ENCODE results near the gene DDC.

Gene DDC

DNA sequence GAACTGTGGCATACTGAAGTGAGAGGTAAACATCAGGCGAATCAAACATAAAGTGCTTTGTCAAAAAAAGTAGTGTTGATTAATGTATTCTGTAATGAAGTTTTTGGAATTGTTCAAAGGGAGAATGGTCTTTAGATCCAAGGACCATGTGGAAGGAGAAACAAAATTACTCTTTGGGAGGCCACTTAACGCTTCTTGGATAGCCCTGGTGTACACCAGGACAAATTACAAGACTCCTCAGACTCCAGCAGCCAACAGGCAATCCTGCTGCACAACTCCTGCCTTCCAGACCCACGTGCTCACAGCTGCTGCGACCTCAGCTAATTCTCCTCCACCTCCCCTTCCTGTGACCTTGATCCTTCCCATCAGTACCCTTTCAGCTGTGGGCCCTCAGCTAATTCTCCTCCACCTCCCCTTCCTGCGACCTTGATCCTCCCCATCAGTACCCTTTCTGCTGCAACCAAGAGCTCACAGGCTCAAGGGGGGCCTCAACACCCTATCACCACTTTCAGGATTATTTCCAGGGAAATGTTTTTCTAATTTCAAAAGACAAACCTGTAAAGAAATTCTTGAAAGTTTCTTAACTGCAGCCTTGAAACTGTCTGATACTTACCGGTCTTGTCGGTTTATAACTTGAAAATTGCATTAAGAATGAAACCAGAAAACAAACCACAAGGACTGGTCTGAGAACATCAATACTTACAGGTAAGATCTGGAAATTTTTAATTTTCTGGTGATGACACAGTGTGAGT is 29.7 kb upstream of the DDC start:
- DNase-seq (ENCODE audit: low spot score), result no peak
- in situ Hi-C loops (cut with MboI; ENCODE audit: low sequenced_read_pairs, unreplicated experiment), result no loop called here
- TF ChIP-seq, protein P1, sequence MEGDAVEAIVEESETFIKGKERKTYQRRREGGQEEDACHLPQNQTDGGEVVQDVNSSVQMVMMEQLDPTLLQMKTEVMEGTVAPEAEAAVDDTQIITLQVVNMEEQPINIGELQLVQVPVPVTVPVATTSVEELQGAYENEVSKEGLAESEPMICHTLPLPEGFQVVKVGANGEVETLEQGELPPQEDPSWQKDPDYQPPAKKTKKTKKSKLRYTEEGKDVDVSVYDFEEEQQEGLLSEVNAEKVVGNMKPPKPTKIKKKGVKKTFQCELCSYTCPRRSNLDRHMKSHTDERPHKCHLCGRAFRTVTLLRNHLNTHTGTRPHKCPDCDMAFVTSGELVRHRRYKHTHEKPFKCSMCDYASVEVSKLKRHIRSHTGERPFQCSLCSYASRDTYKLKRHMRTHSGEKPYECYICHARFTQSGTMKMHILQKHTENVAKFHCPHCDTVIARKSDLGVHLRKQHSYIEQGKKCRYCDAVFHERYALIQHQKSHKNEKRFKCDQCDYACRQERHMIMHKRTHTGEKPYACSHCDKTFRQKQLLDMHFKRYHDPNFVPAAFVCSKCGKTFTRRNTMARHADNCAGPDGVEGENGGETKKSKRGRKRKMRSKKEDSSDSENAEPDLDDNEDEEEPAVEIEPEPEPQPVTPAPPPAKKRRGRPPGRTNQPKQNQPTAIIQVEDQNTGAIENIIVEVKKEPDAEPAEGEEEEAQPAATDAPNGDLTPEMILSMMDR (IDR thresholded peaks at IDR 0.05; ENCODE audit: borderline replicate concordance, control extremely low read depth, extremely low read depth, insufficient read depth, missing control alignments), result no peak

DNA sequence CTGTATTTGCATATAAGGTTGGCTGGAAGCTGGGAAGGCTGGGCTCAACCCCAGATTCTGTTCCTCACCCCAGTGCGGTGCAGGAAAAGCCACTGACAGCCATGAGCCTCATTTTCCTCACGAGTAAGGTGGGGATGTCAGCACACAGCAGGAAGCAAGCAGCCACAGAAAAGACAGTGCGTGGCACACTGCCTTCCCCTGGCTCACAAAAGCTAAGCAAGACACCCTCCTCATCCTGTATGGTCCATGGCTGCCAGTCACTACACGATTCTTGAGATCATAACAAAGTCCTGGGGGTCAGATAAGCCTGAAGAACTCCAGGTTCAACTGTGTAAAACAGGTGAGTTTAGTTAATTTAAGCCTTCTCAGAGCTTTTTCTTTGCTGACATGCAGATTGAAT is 28.9 kb upstream of the DDC start:
- TF ChIP-seq, protein P1 (IDR thresholded peaks at IDR 0.05; ENCODE audit: borderline replicate concordance, control extremely low read depth, extremely low read depth, insufficient read depth, missing control alignments), result no peak
- no peak for DNase-seq (ENCODE audit: low spot score)
- in situ Hi-C loops (cut with MboI; ENCODE audit: low sequenced_read_pairs, unreplicated experiment), result no loop called here

DNA sequence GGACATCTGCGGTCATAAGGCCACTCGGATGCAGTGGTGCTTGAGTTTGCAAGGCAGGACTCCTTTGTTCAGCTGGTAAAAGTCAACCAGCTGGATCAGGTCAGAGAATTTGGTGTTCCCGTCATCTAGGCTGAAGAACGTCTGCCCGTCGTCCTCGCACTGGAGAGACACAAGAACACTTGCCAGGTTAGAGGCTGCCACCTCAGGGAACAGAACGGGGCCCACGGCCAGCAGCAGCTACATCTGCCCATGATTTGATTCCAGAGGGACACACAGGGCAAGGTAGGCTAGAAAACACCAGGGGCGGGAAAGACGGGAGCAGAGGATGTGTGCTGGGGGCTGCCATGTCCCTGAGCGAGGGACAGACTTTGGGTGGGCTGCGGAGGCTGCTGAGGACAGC is 27.7 kb upstream of the DDC start:
- no peak for DNase-seq (ENCODE audit: low spot score)
- TF ChIP-seq, protein P1 (IDR thresholded peaks at IDR 0.05; ENCODE audit: borderline replicate concordance, control extremely low read depth, extremely low read depth, insufficient read depth, missing control alignments), result no peak
- in situ Hi-C loops (cut with MboI; ENCODE audit: low sequenced_read_pairs, unreplicated experiment), result no loop called here

DNA sequence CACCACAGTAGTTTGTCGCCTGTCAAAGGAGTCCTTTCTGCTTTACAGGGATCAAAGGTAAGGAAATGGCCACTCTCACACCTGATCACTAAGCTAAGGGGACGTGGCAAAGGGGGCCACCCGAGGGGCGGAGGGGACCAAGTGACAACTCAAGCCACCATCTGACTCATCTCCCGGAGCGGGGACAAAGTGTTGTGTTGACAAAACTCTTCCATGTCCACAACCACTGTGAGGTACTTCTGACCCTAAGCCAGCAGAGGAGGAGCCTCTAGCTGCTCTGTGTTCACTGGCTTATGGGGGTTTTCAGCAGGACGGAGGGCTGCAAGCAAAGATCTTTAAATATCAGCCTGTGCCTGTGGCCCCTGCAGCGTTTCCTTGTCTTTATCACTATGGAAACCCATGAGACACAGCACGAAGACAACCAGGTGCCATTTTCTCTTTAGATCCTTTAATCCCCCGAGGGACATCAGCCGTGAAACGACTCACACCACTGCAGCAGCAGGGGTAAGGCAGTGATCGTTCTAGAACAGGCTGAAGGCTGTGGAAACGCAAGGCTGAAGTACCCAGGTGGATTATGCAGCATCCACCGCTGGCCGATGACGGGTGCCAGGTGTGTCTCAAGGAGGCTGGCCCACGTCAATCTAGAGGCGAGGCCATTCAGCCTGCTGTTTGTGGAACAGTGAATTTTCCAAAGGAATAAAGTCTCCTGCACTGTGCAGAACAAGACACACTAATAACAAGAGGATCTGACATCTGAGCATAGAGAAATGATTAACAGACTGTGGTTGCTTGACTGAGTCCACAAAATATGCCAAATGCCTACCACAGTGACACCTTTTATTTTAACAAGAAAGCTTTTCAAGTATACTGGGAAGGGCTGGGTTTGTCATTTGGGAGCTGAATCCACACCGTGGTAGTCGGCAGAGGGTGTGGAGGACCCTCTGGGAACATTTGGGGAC is 26.6 kb upstream of the DDC start:
- no peak for DNase-seq (ENCODE audit: low spot score)
- in situ Hi-C loops (cut with MboI; ENCODE audit: low sequenced_read_pairs, unreplicated experiment), result no loop called here

DNA sequence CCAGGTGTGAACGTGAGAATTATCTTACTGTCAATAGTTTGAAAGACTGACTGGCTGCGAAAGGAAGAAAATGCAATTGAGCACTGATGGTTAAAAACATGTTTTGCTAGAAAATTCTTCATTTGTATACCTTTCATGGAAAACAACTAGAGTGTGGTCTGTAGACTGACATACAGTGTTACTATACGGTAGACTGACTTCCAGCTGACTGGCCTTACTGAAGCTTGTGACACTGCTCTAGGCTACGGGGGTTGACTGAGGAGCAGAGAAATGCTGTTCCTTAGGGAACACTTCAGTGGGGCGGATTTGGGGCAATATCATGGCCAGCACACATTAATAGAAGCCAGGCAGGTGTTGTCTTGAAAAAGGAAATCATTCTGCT is 25.9 kb upstream of the DDC start:
- in situ Hi-C loops (cut with MboI; ENCODE audit: low sequenced_read_pairs, unreplicated experiment), result no loop called here
- TF ChIP-seq, protein P1 (IDR thresholded peaks at IDR 0.05; ENCODE audit: borderline replicate concordance, control extremely low read depth, extremely low read depth, insufficient read depth, missing control alignments), result no peak
- no peak for DNase-seq (ENCODE audit: low spot score)

More for the DNA sequence above, 26.6 kb upstream of the DDC start:
- TF ChIP-seq, protein P1 (IDR thresholded peaks at IDR 0.05; ENCODE audit: borderline replicate concordance, control extremely low read depth, extremely low read depth, insufficient read depth, missing control alignments), result no peak

DNA sequence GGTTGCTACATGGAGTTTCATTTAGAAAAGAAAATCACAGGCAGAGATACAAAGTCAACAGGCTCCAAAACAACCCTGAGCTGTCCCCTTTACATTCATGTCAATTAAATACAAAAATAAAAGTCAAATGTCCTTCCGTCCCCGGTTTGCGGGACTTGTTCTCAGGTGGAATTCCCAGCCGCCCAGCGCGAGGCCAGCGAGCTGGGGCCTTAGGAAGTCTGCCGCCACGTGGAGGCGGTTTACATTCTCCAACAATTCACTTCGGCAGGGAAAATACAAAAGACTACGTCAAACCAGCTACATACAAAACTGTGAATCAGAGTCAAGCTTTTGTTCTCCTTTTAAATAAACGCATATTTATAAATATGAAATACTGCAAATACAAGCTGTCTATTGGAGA is 25.3 kb upstream of the DDC start:
- in situ Hi-C loops (cut with MboI; ENCODE audit: low sequenced_read_pairs, unreplicated experiment), result no loop called here
- no peak for DNase-seq (ENCODE audit: low spot score)
- TF ChIP-seq, protein P1 (IDR thresholded peaks at IDR 0.05; ENCODE audit: borderline replicate concordance, control extremely low read depth, extremely low read depth, insufficient read depth, missing control alignments), result no peak
